HG03135 (cell line): Measurements from ENCODE around the gene FBLN7.

Source experiments
- ATAC-seq: cut with Tn5 transposase; IDR thresholded peaks from one replicate; pipeline ENCODE4 v1.9.1; 2021; ENCODE audit warnings: mild to moderate bottlenecking, moderate library complexity; ENCODE audit not compliant: unreplicated experiment

Gene FBLN7

DNA sequence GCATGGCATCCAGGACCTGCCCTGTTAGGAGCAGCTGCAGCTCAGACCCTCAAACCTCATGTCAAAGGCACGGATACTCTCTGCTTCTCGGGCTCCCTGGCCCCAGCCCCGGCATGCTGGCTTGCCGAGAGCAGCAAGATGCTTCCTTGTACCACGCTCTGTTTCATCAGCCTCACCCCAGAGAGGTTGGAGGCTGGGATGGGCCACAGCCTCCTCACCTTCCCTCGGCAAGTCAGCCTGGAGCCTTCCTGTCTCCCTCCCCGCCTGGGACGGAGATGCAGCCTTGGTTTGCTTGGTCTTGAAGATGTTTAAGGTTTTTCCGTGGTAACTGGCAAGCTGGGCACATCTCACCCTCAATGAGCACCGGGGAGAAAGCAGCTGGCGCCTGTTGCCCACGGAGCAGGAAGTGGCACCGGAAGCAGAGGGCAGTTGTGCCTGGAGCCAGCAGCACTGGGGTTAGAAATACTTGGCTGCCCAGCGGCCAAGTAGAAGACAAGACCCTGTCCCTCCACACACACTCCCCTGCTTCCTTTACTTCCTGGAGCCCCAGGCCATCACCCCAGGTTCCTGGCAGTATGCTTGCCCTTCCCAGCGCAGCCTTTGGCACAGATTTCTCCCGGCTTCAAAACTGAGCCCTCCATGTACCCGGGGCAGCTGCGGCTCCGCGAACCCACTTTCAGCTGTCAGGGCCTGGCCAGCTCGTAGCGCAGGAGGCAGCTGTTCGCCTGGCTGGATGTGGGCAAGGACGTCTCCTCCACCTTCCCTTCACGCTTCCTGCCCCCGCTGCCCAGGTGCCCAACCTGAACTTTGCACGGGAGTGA, 17.4 kb downstream of the FBLN7 start:
- ATAC-seq: no peak

DNA sequence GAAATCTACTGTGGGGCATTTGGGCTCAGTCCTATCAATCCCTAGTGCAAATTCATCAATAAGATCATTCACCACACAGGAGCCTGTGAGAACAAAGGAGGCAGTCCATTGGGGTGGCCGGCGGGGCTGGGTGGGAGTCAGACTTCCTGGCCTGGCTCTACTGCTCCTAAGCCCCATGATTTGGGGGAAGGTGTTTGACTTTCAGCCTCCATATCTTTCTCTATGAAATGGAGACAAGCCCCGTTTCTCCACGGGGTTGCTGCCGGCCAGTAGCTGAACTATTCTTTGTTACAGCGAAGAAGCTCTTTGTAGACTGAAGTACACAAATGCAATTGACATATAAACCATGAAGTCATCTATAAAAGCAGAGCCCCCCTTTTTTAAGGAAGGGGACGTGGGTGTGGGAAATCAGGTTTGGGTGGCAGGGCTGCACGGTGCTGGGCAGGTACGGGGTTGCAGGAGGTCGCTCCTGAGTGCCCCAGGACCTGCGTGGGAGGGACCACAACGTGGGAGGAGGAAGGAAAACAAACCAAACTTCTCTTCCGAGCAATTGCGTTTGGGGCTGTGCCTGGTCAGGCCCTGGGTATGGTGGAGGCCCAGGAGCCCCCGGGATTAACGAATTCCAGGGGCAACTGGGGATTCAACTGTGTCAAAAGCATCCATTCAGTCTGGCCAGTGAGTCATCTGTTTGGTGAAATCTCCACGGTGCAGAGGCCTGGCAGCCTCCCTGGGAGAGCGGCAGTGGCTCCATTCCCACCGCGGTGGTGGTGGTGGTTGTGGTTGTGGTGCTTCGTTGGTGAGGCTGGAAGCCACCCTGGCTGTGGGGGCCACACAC, 18.2 kb downstream of the FBLN7 start:
- ATAC-seq: no peak

DNA sequence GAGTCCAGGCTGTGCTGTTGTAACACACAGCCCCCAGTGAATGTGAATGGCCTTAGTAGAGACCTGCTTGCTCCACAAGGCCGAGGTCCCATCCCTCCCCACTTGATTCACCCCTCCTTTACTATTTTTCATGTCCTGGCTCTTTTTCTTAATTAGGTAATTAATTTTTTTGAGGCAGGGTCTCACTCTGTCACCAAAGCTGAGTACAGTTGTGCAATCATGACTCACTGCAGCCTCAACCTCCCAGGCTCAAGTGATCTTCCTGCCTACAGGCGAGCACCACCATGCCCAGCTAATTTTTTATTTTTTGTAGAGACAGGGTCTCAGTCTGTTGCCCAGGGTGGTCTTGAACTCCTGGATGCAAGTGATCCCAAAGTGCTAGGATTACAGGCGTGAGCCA, 19.3 kb downstream of the FBLN7 start:
- no peak for ATAC-seq

DNA sequence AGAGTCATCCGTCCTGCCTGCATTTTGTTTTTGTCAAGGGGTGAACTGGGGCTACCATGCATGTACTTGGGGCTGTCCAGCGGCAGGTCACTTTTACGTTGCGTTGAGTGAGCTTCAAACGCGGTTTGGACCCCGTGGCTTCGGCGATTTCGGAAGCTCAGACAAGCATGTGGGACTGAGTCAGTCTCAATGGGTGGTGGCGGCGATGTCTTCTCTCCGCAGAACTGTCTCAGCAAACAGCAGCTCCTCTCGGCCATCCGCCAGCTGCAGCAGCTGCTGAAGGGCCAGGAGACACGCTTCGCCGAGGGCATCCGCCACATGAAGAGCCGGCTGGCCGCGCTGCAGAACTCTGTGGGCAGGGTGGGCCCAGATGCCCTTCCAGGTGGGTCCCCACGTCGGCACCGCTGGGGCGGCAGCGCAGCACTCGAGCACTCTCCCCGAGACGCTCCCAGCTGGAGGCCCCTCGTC, 21.3 kb downstream of the FBLN7 start:
- no peak for ATAC-seq

DNA sequence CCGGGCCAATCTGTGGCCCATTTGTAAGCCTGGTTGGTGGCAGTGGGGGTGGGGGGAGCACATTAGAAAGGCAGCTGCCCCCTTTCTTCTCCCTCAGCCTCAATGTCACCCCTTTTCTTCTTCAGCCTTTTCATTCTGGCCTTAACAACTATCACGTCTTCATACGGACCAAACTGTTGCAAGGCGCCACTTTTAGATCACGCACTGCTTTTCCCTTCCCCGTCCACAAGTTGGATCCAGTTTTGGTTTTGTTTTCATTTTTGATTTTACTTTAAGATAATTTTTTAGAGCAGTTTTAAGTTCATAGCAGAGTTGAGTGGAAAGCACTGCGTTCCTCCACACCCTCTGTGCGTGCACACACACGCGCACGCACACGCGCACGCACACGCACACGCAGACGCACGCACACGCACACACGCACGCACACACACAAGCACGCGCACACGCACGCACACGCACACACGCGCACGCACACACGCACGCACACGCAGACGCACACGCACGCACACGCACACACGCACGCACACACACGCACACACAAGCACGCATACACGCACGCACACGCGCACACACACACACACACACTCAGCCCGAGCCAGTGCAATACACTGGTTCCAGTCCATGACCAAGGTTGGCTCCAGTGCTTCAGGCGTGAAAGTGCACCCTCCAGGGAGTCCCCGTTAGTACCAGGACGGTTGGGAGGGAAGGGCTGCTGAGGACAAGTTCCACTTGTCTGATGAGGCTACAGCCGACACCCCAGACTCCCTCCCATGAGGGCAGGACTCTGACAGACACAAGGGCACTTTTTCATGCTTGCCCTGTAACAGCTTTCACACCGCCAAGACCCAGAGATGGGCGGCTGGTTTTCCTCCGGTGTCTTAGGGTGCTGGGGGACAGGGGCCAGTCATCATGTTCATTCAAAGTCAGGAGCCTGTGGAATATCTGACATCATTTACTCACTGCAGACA, 22.4 kb downstream of the FBLN7 start:
- no peak for ATAC-seq

DNA sequence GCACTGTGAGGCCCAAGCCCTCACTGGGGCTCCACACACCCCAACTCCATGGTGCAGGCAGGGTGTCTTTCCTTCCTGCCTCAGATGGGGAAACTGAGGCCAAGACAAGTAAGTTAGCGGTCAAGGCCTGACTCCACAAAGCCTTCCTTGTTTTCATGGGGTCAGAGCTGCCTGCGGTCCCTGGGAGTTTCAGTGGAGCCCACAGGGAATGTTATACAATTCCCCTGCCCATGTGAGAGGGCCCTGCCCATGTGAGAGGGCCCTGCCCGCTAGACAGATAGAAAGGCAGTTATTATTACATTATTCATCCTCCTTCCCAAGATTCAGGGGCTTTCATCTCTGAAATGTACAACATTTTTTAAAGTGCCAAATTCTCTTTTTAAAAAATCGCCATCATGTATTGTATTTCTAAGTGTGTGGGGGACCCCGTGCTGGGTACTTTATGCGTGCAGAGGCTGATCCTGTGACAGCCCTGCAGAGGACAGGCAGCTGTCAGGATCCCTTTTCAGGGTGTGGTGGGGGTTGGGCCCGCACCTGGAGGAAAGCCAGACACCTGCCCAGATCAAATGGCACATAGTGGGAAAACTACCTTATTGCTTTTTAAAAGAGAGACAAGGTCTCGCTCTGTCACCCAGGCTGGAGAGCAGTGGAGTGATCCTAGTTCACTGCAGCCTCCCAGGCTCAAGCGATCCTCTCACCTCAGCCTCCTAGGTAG, 23.4 kb downstream of the FBLN7 start:
- no peak for ATAC-seq

DNA sequence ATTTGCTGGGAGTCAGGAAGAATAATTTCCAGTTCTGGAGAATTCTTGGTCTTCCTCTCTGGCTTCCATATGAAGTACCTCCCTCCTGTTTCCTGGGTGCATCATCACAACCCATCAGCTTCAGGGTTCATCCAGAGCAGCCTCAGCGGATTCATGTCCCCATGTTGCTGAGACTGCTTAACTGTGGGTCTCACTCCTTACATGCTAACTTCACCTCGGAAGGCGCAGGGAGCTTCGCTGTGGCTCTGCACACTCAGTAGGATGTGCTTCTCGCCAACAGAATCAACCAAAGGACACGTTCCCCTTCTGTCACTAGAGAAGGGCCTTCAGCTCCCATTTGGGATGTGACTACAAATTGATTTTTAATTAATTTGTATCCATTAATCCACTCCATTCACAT, 24.2 kb downstream of the FBLN7 start:
- no peak for ATAC-seq

DNA sequence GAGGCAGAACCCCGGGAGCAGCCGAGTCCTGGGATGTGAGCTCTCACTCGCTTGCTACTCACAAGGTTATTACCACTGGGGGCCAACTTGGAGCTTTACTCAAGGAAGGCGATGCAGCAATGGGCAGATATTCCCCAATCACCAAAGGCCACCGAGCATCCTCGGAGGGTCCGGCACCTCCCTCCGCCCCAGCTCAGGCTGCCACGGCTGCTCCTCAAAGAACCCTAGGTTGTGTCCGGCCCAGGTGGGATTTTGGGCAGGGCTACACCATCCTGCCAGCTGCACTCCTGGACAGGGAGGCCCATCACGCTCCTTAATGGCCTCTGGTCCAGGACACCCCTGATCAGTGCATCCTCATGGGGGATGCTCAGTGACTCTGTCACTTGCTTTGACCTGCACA, 24.8 kb downstream of the FBLN7 start:
- no peak for ATAC-seq

DNA sequence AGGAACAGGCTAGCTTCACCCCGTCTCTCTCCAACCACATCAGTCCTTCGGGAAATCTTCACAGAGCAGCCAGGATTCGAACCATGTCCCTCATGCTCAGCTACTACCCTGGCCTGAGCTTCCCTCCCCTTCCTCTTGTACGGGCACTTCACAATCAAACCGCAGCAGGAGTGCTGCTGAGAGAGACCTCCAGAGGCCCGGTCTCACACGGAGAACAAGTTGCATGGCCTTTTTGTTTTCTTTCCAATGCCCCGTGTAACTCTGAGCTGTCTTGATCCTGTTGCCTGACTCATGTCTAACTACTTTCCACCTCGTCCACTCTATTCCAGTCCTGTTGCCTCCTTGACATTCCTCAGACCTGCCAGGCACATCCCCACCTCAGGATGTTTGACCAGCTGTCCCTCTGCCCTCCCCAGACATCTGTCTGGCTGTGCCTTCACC, 25.4 kb downstream of the FBLN7 start:
- no peak for ATAC-seq

DNA sequence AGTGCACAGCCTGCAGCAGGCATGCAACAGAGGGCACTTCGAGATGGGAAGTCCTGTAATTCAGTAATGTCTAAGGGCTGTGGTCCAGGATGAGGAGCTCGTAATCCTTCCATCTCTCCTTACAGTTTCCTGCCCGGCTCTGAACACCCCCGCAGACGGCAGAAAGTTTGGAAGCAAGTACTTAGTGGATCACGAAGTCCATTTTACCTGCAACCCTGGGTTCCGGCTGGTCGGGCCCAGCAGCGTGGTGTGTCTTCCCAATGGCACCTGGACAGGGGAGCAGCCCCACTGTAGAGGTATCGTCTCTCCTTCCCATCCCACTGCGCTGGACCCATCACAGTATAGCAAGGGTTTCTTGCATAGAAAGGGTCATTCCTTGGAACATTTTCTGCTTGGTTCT, 26.7 kb downstream of the FBLN7 start:
- no peak for ATAC-seq

DNA sequence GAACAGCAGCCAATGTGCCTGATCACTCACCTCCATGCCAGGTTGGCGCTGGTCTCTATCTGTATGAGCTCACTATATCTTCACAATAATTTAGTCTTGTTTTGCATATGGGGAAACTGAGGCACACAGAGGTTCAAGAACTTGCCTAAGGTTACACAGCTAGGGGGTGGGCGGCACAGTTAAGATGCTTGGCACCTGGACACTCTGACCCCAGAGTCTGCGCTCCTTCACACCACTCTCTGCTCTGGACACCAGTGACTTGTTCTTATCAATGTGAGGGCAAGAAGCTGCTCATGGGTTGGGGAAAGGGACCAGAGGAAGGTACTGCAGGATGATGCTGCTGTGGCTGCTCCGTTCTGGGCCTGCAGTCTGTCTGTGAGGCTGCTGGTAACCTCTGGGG, 27.1 kb downstream of the FBLN7 start:
- ATAC-seq: no peak

DNA sequence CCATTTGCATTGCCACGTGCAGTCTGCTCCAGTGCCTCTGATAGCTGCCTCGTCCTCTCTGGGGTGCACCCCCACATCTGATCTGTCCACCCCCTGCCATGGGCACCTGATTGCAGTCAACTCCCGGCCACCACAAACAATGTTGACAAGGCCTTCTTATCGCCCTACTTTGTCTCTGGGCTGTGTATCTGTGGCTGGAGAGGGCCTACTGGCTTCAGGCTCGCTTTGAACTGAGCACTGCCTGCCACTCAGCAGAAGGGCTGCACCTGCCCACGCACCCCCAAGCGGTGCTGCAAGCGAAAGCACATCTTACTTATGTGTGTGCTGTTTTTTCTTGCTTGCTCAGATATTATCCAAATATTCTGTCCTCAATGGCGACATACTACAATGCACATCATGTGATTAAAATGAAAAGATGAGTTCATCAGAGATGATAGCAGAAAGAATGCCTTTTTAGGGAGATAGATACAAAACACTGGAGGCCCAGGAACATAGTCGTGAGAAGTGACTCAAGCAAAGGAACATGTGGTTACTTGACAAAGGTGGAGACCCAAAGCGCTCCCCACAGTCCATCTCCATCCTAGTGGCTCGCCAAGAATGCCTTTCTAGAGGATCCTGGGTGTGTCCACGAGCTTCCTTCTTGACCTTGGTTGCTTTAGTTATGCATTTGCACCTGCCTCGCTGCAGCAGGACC, 28.8 kb downstream of the FBLN7 start:
- ATAC-seq: no peak

DNA sequence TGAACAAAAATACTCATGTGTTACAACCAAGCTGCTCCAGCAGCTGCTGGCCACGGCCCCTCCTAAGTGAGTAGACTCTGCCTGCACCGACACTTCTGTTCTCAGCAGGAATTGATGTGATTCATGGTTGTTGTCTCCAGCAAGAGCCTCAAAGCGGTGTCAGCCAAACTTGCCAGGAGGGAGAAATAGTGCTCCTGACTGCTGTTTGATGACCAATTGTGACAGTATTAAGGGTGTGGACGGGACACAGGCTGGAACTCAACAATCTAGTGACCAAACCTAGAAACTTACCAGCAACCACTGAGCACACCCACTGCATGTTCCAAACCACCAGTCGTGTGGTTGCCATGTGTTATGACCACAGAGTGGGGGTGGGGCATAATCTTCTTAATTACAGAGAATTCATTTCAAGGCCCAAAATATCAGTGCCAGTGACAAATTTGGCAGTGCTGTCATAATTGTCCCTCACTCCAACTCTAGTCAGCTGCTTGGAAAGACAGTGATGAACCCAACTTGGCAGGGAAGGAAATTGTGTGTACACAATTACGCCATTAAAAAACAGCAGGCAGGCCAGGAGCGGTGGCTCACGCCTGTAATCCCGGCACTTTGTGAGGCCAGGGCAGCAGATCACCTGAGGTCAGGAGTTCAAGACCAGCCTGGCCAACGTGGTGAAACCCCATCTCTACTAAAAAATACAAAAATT, 30.4 kb downstream of the FBLN7 start:
- no peak for ATAC-seq

DNA sequence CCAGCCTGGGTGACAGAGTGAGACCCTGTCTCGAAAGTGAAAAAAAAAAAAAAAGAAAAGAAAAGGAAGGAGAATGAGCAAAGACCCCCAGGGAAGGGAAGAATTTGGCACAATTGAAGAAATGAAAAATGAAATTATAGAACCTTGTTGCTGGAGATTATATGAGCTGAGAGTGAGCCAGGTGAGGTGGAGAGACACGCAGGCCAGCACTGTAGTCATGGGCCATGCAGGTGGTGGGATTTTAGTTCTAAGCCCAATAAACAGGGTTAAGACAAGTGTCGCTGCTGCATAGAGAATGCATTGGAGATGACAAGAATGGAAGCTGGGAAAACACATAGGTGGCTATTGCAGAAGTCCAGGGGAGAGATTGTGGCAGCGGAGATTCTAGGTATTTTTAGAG, 32.3 kb downstream of the FBLN7 start:
- no peak for ATAC-seq

DNA sequence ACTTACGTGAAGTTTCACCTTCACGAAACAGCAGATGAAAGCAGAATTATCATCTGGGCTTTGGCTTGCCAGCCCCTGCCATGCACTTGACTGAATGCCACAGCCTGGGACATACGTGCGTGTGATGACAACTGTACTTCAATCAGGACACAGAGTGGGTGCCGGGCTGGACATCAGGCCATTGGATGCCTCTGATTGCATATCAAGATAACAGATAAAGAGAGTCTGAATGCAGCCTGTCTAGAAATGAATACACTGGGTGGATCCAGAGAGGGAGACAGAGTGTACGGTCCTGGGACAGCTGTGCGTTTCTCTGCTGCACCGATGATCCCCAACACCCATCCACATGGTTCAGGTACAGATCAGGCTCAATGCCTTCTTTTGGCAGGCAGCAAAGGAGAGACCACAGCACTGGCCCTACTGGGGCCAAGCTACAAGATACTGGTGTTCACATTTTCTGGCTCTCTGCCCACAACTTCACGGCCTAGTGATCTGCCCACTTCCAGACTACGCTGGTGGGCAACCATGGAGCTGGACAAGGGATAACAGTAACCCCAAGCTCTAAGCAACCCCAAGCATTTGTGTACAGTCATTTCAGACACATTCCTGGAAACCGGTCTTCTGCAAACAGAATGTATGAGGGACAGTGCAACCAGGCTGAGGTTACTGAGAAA, 35.6 kb downstream of the FBLN7 start:
- no peak for ATAC-seq

DNA sequence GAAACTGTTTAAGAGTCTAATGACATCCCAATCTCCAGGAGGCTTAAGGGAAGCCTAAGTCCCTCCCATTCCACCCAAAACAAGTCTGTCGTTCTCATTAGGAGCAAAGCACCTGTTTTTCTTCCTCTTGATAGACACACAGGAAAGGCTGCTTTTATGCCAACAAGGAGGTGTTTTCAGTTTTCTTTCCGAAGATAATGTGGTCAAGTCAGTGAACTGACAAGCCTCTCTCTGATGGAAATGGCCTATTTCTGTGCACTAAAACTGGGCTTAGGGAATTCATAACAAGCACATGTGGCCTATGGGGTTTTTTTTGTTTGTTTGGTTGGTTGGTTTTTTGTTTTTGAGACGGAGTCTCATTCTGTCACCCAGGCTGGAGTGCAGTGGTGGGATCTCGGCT, 36.2 kb downstream of the FBLN7 start:
- ATAC-seq: no peak

DNA sequence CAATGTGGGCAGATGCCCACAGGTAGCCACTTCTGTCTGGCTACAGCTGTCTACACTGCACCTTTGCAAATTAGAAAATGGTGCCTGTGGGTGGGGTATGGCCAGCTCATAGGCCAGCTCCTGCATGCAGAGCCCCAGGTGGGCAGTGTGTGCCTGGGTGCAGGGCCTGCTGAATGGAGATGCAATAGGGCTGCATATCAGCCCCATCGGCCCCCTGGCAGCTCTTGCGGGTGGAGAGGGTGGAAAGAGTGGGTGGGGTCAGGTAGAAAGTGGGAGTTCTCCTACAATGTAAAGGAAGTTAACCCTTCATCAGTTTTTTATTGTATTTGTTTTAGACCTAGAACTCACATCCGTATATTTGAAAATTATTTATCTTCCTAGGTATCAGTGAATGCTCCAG, 37.1 kb downstream of the FBLN7 start:
- no peak for ATAC-seq

DNA sequence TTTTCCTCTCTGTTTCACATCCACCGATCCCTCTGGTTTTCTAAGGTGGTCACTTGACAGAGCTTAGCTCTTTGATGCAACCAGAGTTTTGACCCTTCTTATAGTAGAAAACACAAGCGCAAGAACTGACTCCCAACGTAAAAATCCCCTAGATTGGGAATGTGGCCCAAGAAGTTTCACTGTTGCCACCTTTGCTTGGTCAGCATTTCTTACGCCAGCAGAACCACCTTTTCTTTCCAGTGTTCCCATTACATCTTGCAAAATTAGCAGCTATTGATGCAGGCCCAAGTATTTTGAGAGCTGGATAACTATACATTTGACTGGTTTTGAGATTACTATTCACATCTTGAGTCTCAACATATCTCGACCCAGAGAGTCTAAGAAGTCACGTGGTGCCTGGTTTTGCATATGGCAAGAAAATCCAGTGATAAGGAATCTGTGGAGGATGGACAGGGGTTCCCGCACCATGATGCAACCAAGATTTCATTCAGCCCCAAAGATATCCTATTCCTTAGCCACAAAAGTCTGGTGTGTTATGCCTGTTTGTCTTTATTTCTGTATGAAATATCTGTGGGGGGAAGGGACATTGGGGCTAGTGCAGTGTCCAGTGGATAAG, 37.9 kb downstream of the FBLN7 start:
- ATAC-seq: no peak
